SH-SY5Y (cell line): ENCODE data around the gene PNMT.

Source experiments
- GATA2 ChIP-seq: IDR thresholded peaks from 2 replicates; pipeline ENCODE4 v1.6.1; 2011; ENCODE audit warnings: mild to moderate bottlenecking, low read depth, low read length
- GATA3 ChIP-seq: IDR thresholded peaks from 2 replicates; pipeline ENCODE4 v1.6.1; 2011; ENCODE audit warnings: low read depth, mild to moderate bottlenecking, low read length, moderate library complexity

Gene PNMT

GRCh38 chr17:39628655-39629493 is 39.4 kb upstream of the PNMT start:
- TF ChIP-seq GATA2 (no peak), GATA3 (no peak)

DNA sequence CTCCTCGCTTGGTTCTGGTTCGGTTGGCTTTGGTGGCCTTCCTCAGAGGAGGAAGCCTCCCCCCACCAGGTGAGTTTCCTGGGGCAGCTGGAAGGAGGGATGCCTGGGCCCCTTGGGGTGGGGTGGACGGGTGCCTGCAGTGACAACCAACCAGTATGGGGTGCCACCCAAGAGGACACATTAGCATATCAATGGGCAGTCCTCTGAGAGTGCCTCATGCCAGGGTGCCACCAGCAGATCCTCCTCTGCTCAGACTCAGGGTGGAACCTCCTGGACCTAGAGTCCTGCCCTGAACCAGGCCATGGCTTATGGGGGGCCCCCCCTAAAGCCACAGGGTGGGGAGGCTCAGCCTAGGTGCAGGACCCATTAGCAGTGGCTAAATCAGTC is 38.8 kb upstream of the PNMT start:
- TF ChIP-seq GATA3 (no peak), GATA2 (no peak)

GRCh38 chr17:39629898-39630297 is 38.4 kb upstream of the PNMT start:
- no peak for TF ChIP-seq GATA3

- TF ChIP-seq GATA2 (no peak), GATA3 (no peak)
These were observed 36.9 kb upstream of the PNMT start for GRCh38 chr17:39631403-39631802.

- TF ChIP-seq GATA3: no peak
- TF ChIP-seq GATA2: no peak
These were observed 35.9 kb upstream of the PNMT start for GRCh38 chr17:39632153-39632941.

DNA sequence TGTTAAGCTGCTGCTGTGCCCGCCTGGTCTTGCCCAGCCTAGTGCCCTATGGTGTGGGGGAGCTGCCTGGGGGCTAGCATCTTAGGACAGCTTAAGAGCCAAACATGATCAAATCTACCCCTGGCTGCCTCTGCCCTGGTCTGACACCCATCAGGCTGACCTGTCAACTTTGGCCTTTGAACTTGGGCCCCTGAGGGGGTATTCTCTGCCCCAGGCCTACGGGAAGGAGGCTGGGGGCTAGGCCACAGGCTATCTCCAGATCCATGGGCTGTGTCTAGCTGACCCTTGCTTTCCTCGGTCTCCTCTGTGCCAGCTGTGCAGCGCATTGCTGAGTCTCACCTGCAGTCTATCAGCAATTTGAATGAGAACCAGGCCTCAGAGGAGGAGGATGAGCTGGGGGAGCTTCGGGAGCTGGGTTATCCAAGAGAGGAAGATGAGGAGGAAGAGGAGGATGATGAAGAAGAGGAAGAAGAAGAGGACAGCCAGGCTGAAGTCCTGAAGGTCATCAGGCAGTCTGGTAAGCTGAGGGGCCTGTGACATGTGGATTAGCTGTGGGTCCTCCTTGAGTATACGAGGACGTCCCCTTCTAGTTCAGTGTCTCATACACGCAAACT is 34.6 kb upstream of the PNMT start:
- TF ChIP-seq GATA3: no peak
- TF ChIP-seq GATA2: no peak

- no peak for TF ChIP-seq GATA3
- no peak for TF ChIP-seq GATA2
These were observed 33.8 kb upstream of the PNMT start for GRCh38 chr17:39634384-39634871.

GRCh38 chr17:39635614-39636176 is 32.6 kb upstream of the PNMT start:
- TF ChIP-seq GATA3 (no peak), GATA2 (no peak)

GRCh38 chr17:39636587-39636926 is 31.7 kb upstream of the PNMT start:
- TF ChIP-seq GATA2: no peak
- TF ChIP-seq GATA3: no peak

GRCh38 chr17:39636927-39637736 is 31.1 kb upstream of the PNMT start, which contains the start of gene STARD3:
TSS of gene STARD3 (plus strand) at chr17:39637144. CDS start at chr17:39653532, 16,388 bp downstream.
- TF ChIP-seq GATA3 (no peak), GATA2 (no peak)

DNA sequence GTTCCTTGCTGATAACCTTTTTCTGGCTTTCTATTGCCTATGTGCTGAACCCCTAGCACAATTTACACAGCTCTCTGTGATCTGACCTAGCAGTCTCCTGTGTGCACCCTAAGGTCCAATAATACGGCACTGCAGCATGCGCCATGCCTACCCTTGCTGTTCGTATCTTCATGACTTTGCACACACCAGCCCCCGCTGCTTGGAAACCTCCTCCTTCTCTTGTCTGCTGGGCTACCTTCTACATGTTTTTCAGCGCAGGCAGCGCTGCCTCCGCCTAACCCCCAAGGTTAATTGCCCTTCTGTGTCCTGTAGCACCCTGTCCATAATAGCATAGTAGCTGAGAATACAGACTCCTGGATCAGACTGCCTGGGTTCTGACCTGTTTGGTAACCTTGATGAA is 29.9 kb upstream of the PNMT start:
- no peak for TF ChIP-seq GATA3
- no peak for TF ChIP-seq GATA2

DNA sequence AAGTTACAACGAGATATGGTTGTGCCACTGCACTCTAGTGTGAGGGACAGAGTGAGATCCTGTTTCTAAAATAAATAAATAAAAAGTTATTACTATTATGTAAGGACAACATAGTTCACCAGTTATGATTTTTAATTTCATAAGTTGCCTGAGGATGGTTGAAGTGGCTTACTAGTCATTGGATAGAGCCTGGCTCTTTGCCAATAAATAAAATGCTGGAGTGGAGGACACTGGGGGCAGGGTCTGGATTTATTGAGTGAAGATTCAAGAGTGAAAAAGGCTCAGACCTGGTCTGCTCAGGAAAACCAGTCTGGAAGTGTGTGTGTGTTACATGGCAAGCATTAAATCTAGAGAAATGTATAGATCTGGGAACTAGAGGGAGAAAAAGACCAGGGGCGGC is 29.2 kb upstream of the PNMT start:
- TF ChIP-seq GATA3 (no peak), GATA2 (no peak)
